T-helper 1 cell treated with Interleukin-12 subunit alpha and Interleukin-12 subunit beta and Interleukin-4 antibody, amounts not matched to agents 30 ng/mL and 1 ng/mL, for 36 hours (primary cell): Measurements from ENCODE around the gene GSG1L. TPM values are rescaled to one million over a fixed set of nuclear protein-coding genes. Genes with fewer than 3 reads are reported as not detected.

Experiments used
- intact Hi-C: fragments of 100-400 bp; cut with micrococcal nuclease; formaldehyde crosslinking; loops from one replicate; pipeline ENCODE4 v1.15.1; 2024
- total RNA-seq: library from RNA; stranded (reverse); gene quantifications from 2 replicates; pipeline ENCODE4 v1.2.3, GENCODE V29; 2022

The GSG1L gene
- total RNA-seq, 1 donor from 2014 or later = not detected

GRCh38 chr16:27853651-27854050 is 209.9 kb downstream of the GSG1L start:
- intact Hi-C loops = no loop called here

DNA sequence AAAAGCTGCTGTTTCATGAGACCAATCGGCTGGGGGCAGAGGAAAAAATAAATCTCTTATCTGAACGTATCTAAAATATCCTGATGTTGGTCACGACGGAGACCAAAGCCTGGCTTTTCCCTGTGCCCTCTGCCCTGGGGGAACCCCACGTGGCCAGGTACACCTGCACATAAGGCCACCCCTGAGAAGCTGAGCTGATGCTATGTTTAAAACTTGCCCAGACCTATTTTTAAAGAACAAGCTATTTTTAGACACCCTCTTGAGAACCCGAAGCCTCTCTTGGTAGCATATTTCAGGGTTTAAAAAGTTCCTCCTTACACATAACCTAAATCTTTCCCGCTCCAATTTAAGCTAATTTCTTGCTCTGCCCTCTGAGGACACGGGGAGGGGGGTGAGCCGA is 210.4 kb downstream of the GSG1L start:
- intact Hi-C loops = no loop called here

GRCh38 chr16:27852681-27853080 is 210.8 kb downstream of the GSG1L start:
- intact Hi-C loops = no loop called here

DNA sequence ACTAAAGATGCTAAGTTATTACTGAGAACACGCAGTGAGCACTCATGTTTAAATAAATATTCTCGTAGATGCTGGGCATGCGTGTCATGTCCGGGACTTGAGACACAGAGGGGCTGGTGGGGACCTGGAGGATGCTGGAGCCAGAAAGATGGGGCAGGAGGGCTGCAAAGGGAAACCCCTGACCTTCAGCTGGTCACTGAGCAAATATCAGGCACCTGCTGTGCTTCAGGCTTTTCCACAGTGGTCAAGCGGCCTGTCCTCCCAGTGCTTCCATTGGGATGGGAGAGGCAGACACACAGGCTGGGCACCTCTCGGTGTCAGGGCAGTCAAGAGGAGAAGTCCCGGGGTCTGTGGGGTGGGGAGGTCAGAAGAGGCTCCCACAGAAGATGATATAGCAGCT is 211.4 kb downstream of the GSG1L start:
- intact Hi-C loops = no loop called here

DNA sequence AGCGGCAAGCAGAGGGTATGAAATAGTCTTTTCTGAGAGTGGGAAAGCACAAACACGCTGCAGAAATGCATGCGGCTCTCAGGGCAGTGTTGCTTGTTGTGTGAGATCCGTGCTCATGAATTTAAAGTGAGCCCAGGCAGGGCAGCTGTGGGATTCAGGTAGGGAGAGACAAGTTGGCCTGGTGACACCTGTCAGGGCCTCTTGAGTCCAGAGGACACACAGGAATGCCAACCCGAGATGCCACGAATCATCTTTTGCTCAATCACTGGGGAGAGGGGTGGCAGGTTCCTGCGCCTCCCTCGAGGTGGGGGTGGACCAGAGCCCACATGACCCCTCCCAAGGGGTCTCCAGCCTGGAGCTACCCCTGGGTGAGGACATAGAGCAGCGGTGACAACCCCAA is 211.9 kb downstream of the GSG1L start:
- intact Hi-C loops = no loop called here

GRCh38 chr16:27849621-27850020 is 213.9 kb downstream of the GSG1L start:
- intact Hi-C loops = no loop called here

- intact Hi-C loops = no loop called here
Measured at GRCh38 chr16:27847030-27847550, 216.4 kb downstream of the GSG1L start.

- intact Hi-C loops = no loop called here
Measured at GRCh38 chr16:27844826-27845225, 218.7 kb downstream of the GSG1L start.

GRCh38 chr16:27843800-27844199 is 219.7 kb downstream of the GSG1L start:
- intact Hi-C loops = no loop called here

- intact Hi-C loops = no loop called here
Measured at GRCh38 chr16:27841911-27842310, 221.6 kb downstream of the GSG1L start.

DNA sequence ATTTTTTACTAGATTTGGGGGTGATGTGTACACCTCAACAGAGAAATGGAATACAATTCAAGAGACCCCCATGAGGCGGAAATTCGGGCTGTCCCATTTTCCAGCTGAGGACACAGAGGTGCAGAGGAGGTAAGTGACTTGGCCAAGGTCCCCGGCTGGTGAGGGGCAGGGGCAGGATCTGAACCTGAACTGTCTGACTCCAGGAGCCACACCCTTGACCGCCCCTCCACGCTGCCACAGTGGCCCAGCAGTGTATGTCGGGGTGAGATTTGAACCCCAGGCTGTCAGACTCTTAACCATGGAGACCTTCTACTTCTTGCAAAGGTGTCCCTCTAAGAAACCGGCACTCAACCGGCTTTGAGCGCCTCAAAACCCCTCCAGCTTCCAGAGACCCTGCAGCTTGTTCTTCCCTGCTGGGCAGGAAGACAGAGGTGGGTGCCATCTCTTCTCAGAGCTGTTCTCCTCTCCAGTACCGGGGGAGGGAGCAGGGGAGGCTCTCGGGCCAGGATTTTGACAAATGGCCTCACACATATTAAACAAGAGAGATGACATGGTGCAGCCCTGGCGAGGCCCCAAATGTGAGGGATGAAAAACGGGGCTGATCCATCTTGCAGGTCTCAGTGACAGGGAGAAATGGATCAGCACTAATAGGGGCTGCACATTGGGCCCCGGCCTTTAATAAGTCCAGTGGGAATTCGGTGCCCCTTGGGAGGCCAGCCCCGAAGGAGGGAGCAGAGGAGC is 222.3 kb downstream of the GSG1L start:
- intact Hi-C loops = no loop called here

DNA sequence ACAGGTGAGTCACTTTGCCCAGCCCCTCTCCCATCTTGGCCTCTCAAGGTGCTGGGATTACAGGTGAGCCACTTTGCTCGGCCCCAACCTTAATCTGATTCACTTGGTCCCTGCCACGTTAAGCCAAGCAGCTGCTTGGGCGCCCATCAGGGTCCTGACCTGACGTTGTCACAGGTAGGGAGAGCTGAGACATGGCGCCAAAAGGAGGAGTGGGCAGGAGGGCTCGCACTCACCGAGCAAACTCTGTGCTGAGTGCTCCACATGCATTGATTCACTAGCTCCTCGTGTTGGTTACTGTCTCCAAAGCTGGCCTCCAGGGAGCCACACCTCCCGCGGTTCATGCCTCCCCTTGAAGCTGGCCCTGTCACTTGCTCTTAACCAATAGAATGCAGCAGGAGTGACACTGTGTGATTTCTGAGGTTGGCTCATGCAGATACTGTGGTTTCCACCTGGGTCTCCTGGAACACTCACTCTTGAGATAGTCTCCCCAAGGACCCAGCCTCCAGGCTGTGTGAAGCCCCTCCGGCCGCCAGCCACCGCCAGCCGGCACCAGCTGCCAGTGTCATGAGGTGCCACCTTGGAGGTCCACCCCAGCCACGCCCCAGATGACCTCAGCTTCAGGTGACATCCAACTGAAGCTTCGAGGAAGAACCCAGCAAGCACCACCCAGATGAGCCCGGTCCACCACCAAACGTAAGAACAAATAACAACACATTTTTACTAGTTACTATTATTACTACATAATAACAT is 223.0 kb downstream of the GSG1L start:
- intact Hi-C loops = no loop called here

GRCh38 chr16:27839419-27839818 is 224.1 kb downstream of the GSG1L start:
- intact Hi-C loops = no loop called here

- intact Hi-C loops = no loop called here
Measured at GRCh38 chr16:27838536-27839175, 224.9 kb downstream of the GSG1L start.

GRCh38 chr16:27829975-27830374 is 233.5 kb downstream of the GSG1L start:
- intact Hi-C loops = no loop called here

DNA sequence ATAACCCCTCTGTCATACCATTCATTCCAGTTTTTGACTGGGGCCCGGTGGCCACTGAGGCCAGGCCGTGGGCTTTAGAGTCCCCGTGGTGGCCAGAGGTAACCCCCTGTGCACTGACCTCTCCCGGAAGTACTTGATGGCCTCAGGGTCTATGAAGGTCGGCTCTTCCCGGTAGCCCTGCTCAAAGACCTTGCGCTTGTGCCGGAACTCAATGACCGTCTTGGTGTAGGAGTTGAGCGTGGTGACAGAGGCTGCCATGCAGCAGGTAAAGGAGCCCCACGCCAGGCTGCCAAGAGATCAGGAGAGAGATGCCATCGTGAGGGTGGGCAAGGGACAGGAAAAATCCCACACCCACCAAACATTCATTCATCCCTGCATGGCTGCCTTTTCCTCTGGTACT is 234.8 kb downstream of the GSG1L start:
- intact Hi-C loops = no loop called here

DNA sequence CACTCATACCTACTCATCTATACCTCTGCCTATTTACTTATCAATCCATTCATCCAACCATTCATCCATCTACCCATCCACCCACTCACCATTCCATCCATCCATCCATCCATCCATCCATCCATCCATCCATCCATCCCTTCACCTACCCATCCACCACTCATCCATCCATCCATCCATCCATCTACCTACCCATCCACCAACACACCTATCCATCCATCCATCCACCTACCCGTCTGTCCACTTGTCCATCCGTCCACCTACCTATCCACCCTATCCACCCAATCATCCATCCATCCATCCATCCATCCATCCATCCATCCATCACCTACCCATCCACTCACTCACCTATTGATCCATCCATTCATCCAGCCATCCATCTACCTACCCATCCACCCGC is 235.7 kb downstream of the GSG1L start:
- intact Hi-C loops = no loop called here

DNA sequence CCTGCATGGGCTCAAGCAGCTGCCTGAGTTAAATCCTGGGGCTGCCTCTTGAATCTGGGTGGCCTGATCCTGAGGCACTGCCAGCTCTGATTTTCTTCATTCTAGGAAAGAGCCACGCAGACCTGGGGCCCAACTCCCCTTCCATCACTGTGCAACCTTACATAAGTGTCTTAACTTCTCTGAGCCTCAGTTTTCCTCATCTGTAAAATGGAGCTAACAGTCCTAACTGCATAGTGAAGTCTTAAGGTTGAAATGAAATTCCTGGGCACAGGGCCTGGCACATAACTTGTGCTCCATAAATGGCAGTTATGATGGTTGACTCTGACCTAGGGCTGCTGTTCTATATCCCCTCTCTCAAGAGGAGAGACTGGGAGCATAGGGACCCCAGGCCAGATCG is 236.6 kb downstream of the GSG1L start:
- intact Hi-C loops = no loop called here

- intact Hi-C loops = no loop called here
Measured at GRCh38 chr16:27826081-27826892, 237.2 kb downstream of the GSG1L start.

DNA sequence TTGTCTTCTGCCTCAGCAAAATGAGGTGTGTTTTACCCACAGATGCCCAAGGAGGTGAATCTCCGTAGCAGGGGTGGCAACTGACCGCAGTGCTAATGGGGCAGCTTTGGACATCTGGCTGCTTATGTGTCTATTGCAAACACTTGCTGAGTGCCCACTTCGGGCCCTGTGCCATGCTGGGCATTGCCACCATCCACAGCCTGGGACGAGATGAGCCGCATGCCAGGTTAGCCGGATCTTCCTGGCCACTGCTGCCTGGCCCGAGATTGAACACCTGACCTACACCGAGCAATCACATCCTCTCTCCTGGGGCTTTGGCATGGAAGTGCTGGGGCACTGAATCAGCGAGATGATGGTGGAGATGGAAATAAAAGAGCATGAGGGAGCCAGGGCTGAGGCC is 238.7 kb downstream of the GSG1L start:
- intact Hi-C loops = no loop called here

- intact Hi-C loops = no loop called here
Measured at GRCh38 chr16:27824006-27824405, 239.5 kb downstream of the GSG1L start.
